GM12878 (cell line): ENCODE measurements around the gene SLC17A7. TPM values are rescaled to one million over a fixed set of nuclear protein-coding genes. Genes with fewer than 3 reads are reported as not detected.

Source experiments
- ATAC-seq: fragments of 200-7000 bp; cut with Tn5 transposase; 3 replicates; pipeline ENCODE4 v1.9.1; 2020; ENCODE audit warnings: mild to moderate bottlenecking, moderate library complexity
- BruUV-seq: library from RNA; stranded (reverse); fragments of 400-500 nt; replicated peaks from 2 replicates; lab custom pipeline; 2021; lab: Mats Ljungman, UMichigan
- CTCF ChIA-PET: fragments of 300-600 bp; sonication (Branson Sonifier 250); formaldehyde crosslinking; extraction: SDS; loops from one replicate; lab custom pipeline; 2021; ENCODE audit warnings: inconsistent platforms; lab: Yijun Ruan, JAX
- POLR2A ChIA-PET: fragments of 350-600 bp; formaldehyde crosslinking; extraction: SDS; loops from one replicate; lab custom pipeline; 2021; ENCODE audit warnings: inconsistent platforms; lab: Charles Lee
- RAD21 ChIA-PET: fragments of 300-600 bp; sonication (Branson Sonifier 250); formaldehyde crosslinking; loops from one replicate; lab custom pipeline; 2023; ENCODE audit warnings: antibody characterized with exemption; ENCODE audit not compliant: unreplicated experiment; lab: Charles Lee
- SMC1A ChIA-PET: fragments of 300-600 bp; sonication (Branson Sonifier 250); formaldehyde crosslinking; loops from one replicate; lab custom pipeline; 2023; ENCODE audit not compliant: unreplicated experiment, uncharacterized antibody; lab: Charles Lee
- DNase-seq: peaks from one replicate; pipeline ENCODE4 v3.0.0-alpha.2; 2011; ENCODE audit warnings: low read depth, low spot score
- FAIRE-seq: peaks from 3 replicates; lab custom pipeline; 2011; peaks lifted over from hg19 to GRCh38; lab: Jason Lieb, UNC
- H2AFZ ChIP-seq: 2 replicates; pipeline ENCODE4 v1.6.0; 2011; ENCODE audit warnings: low read depth, low read length, control low read depth; ENCODE audit not compliant: control insufficient read depth
- H3K27ac ChIP-seq: 2 replicates; pipeline ENCODE4 v1.5.1; 2011; ENCODE audit warnings: control low read depth; ENCODE audit not compliant: control insufficient read depth, insufficient read depth
- H3K27me3 ChIP-seq, 2 experiments: replicated peaks in 1 of 2; 2 replicates each; pipeline versions ENCODE4 v1.6.0 to v1.6.1; 2011; ENCODE audit warnings: low read length in 1 of 2; ENCODE audit not compliant: control insufficient read depth in 2 of 2, insufficient read depth in 2 of 2
- H3K36me3 ChIP-seq, 2 experiments: 2 replicates each; pipeline ENCODE4 v1.5.1; 2011; ENCODE audit warnings: low read length in 1 of 2; ENCODE audit not compliant: control insufficient read depth in 2 of 2, insufficient read depth in 2 of 2
- H3K4me1 ChIP-seq: 2 replicates; pipeline ENCODE4 v1.6.1; 2011; ENCODE audit warnings: mild to moderate bottlenecking, low read length, moderate library complexity, mixed read lengths; ENCODE audit not compliant: control insufficient read depth, insufficient read depth
- H3K4me2 ChIP-seq: 2 replicates; pipeline ENCODE4 v1.6.0; 2011; ENCODE audit warnings: control low read depth; ENCODE audit not compliant: control insufficient read depth, insufficient read depth
- H3K4me3 ChIP-seq: fragments of 200-600 bp; sonication (generic); 2 replicates; pipeline ENCODE4 v1.5.1; 2016
- H3K79me2 ChIP-seq: 2 replicates; pipeline ENCODE4 v1.6.0; 2011; ENCODE audit warnings: low read length; ENCODE audit not compliant: control insufficient read depth, insufficient read depth
- H3K9ac ChIP-seq: 2 replicates; pipeline ENCODE4 v1.8.0; 2011; ENCODE audit warnings: low read length, control low read depth, mixed read lengths; ENCODE audit not compliant: control insufficient read depth, insufficient read depth
- H3K9me3 ChIP-seq: replicated peaks from 3 replicates; pipeline ENCODE4 v1.5.1; 2011; ENCODE audit warnings: mild to moderate bottlenecking, low read length; ENCODE audit not compliant: control insufficient read depth, insufficient read depth
- H4K20me1 ChIP-seq: 2 replicates; pipeline ENCODE4 v1.6.0; 2011; ENCODE audit not compliant: control insufficient read depth, insufficient read depth
- CBFB ChIP-seq: IDR thresholded peaks from 2 replicates; pipeline ENCODE4 v1.6.1; 2016; ENCODE audit warnings: antibody characterized with exemption, low read depth
- CEBPB ChIP-seq, 2 experiments: fragments of 150-350 bp in 1 of 2; IDR thresholded peaks; 2 replicates each; pipeline ENCODE4 v1.6.1; 2012 to 2014; ENCODE audit warnings: low read depth in 2 of 2, low read length in 2 of 2, borderline replicate concordance in 1 of 2, inconsistent platforms in 1 of 2
- GATAD2B ChIP-seq: fragments of 450-650 bp; conservative IDR thresholded peaks from 2 replicates; pipeline ENCODE4 v1.6.1; 2017; ENCODE audit warnings: low read depth, mild to moderate bottlenecking, moderate library complexity
- IKZF2 ChIP-seq, 2 experiments: fragments of 450-650 bp; IDR thresholded peaks; 2 replicates each; pipeline ENCODE4 v1.6.1; 2017; ENCODE audit warnings: mild to moderate bottlenecking in 2 of 2, moderate library complexity in 2 of 2
- NFIC ChIP-seq: IDR thresholded peaks from 2 replicates; pipeline ENCODE4 v1.6.1; 2012; ENCODE audit warnings: low read depth, mild to moderate bottlenecking, inconsistent platforms, low read length, moderate library complexity
- NR2F1 ChIP-seq: fragments of 450-650 bp; conservative IDR thresholded peaks from 2 replicates; pipeline ENCODE4 v1.6.1; 2017; ENCODE audit warnings: mild to moderate bottlenecking
- SPI1 ChIP-seq: IDR thresholded peaks from 2 replicates; pipeline ENCODE4 v1.6.1; 2011; ENCODE audit warnings: low read depth, mild to moderate bottlenecking, low read length, moderate library complexity, borderline replicate concordance; ENCODE audit not compliant: insufficient read depth
- ZBED1 ChIP-seq: IDR thresholded peaks from 2 replicates; pipeline ENCODE4 v1.6.1; 2016; ENCODE audit warnings: borderline replicate concordance
- ZZZ3 ChIP-seq: IDR thresholded peaks from 2 replicates; pipeline ENCODE4 v1.6.1; 2011; ENCODE audit warnings: low read depth; ENCODE audit not compliant: control insufficient read depth, insufficient read length
- WGBS: methylation state at CpG from one replicate; pipeline ENCODE4 v1.1.6; 2016; ENCODE audit warnings: low lambda C conversion rate; ENCODE audit not compliant: insufficient replicate concordance, insufficient coverage; ENCODE audit errors: missing lambda C conversion rate; 5-methylcytosine and 5-hydroxymethylcytosine counted together
- in situ Hi-C: fragments of 300-500 bp; cut with MboI; formaldehyde crosslinking; loops from 9 replicates; pipeline ENCODE4 v1.14.3; 2018; ENCODE audit warnings: mixed read lengths
- intact Hi-C: fragments of 100-400 bp; cut with micrococcal nuclease; formaldehyde crosslinking; loops from one replicate; pipeline ENCODE4 v1.14.2; 2022; ENCODE audit not compliant: unreplicated experiment
- polyA plus RNA-seq, 11 experiments: library from polyadenylated mRNA; depleted of rRNA in 4 of 11; unstranded in 6 of 11; stranded (reverse) in 5 of 11; fragments of >200 nt; fragmentation: Nextera tagmentation in 4 of 11; fragmentation: Illumina TruSeq in 1 of 11; extraction: Ambion mirVana in 4 of 11; extraction: Trizol in 1 of 11; gene quantifications; 1 replicate in 1 of 11; 2 replicates in 10 of 11; pipeline versions ENCODE4 v1.2.1 to v1.2.3, GENCODE V29; 2011 to 2016; ENCODE audit warnings: inconsistent platforms in 2 of 11, missing spikeins in 2 of 11, low read depth in 1 of 11
- total RNA-seq, 4 experiments: library from RNA; depleted of rRNA in 3 of 4; stranded (reverse); fragments of >200 nt in 3 of 4; fragmentation: Illumina TruSeq in 1 of 4; extraction: Trizol in 1 of 4; gene quantifications; 2 replicates each; pipeline versions ENCODE4 v1.2.1 to v1.2.3, GENCODE V29; 2013 to 2021
- TF ChIP-seq, protein P1 (sequence below): IDR thresholded peaks from 2 replicates; pipeline ENCODE4 v1.6.1; 2011; ENCODE audit warnings: low read depth, mild to moderate bottlenecking, low read length, moderate library complexity, borderline replicate concordance; ENCODE audit errors: extremely low read depth
- TF ChIP-seq, protein P2 (sequence below): IDR thresholded peaks from 2 replicates; pipeline ENCODE4 v1.6.1; 2012; ENCODE audit warnings: low read depth, low read length, improper control_type of control experiment

SLC17A7 gene
- total and polyA plus RNA-seq, 10 of the 15 experiments (the other 5 are each of a cell fraction or from before 2014, with no cell fraction given) = 0.03 to 0.24 (median 0.06) TPM; not detected in 6

- TF ChIP-seq, protein P1, sequence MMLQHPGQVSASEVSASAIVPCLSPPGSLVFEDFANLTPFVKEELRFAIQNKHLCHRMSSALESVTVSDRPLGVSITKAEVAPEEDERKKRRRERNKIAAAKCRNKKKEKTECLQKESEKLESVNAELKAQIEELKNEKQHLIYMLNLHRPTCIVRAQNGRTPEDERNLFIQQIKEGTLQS = no peak
- TF ChIP-seq, protein P2, sequence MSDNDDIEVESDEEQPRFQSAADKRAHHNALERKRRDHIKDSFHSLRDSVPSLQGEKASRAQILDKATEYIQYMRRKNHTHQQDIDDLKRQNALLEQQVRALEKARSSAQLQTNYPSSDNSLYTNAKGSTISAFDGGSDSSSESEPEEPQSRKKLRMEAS = no peak
- no peak for TF ChIP-seq NR2F1
- no peak for TF ChIP-seq CEBPB (IDR thresholded peaks at IDR 0.05; ENCODE audit: borderline replicate concordance in 1 of 2, low read depth in 2 of 2, low read length in 2 of 2)
These were observed 15.0 kb upstream of the SLC17A7 start (continued) for GRCh38 chr19:49456326-49456725.

DNA sequence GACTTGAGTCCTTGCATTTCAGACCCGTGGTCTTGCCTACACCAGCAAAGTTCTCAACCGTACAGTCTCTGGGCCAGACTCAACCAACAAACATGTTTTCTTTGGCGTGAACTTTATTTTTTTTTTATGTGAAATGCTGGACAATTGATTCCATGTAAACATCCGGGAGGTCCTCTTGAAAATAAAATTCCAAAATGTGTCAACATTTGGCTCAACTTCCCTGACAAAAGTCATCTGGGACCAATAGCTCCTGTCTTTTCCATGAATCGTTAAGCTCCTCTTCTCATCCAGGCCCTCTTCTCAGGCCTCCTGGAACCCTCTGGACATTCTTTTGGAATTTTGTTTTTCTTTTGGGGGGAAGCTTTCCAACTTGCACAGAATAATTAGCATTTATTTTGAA is 14.4 kb upstream of the SLC17A7 start:
- TF ChIP-seq ZBED1 (no peak), CBFB (no peak), SPI1 (no peak), NFIC (no peak), IKZF2 (IDR thresholded peaks at IDR 0.05) (no peak), ZZZ3 (no peak), GATAD2B (no peak)
- Histone ChIP-seq H3K4me3 (no peak overlapping the region), H4K20me1 (no peaks in the 10 kb centered on the region), H3K4me2 (no peak overlapping the region), H3K9ac (no peak overlapping the region), H3K27ac (no peak overlapping the region), H3K27me3 (no peaks in the 10 kb centered on the region), H3K36me3 (peaks cover 0 to 4% of the 10 kb centered on the region in 2 experiments), H3K79me2 (peaks cover 23% of the 10 kb centered on the region), H2AFZ (no peak overlapping the region), H3K4me1 (peaks cover 25% of the 10 kb centered on the region), H3K9me3 (no peaks in the 10 kb centered on the region)
- DNase-seq (no peak), ATAC-seq (no peak), FAIRE-seq (no peak)
- ChIA-PET RAD21 (interaction anchor here (1.1 to 9.0 kb wide), 2 partner anchors 15 to 64 kb away, joined by 3 to 90 read pairs; no protein-coding TSS in a partner anchor), CTCF (interaction anchor here (0.7 to 4.9 kb wide), 7 partner anchors 11 to 127 kb away, joined by 3 to 31 read pairs (median 3); partner anchors contain the start of gene FLT3LG), POLR2A (interaction anchor here (0.6 to 6.1 kb wide), 2 partner anchors 11 to 39 kb away, joined by 4 to 44 read pairs; partner anchors contain the start of gene RPS11), SMC1A (interaction anchor here (9.0 kb wide), 1 partner anchor 14 kb away, joined by 53 read pairs; no protein-coding TSS in a partner anchor)
- in situ Hi-C loops = no loop called here
- WGBS = 86% methylated on average over 5 of the region's 5 CpGs
- intact Hi-C loops = no loop called here
- BruUV-seq = no TSS peak
